Adipose tissue (tissue), 3 donors: ENCODE results near the gene P2RX1. TPM values are rescaled to one million over a fixed set of nuclear protein-coding genes. Genes with fewer than 3 reads are reported as not detected.
"Not testable (repeated sequence)": the region's sequence is repeated elsewhere in the genome, so short reads cannot be mapped to it uniquely, and the experiment has no call there.

Source experiments
- H3K27ac ChIP-seq: one replicate; pipeline ENCODE4 v1.5.1; 2013; ENCODE audit warnings: low read depth, low read length
- WGBS, 3 donors: extraction: QIAGEN DNeasy Blood & Tissue Kit; methylation state at CpG; one replicate each; pipeline ENCODE4 v1.1.7; 2013; 5-methylcytosine and 5-hydroxymethylcytosine counted together
- polyA plus RNA-seq, 3 donors: library from polyadenylated mRNA; stranded (reverse); fragments of 200-250 nt; gene quantifications; one replicate each; pipeline ENCODE4 v1.2.3, GENCODE V29; 2013
- donor health status: healthy with polysubstance abuse.
- donor health status: Bipolar disorder and iron deficiency.
- donor health status: healthy.

P2RX1 gene
- polyA plus RNA-seq, 3 donors: 0.34 to 18.9 (median 3.3) TPM

- 80 to 95% (median 91%) methylated on average over 7 of the region's 7 CpGs for WGBS, 3 donors
- H3K27ac ChIP-seq: no peak overlapping the region
Observed at GRCh38 chr17:3880983-3881382, 35.3 kb downstream of the P2RX1 start.

GRCh38 chr17:3879591-3880417 lies 36.5 kb downstream of the P2RX1 start:
- no peak overlapping the region for H3K27ac ChIP-seq
- WGBS, 3 donors: 49 to 78% (median 76%) methylated on average over 25 of the region's 25 CpGs

- 64 to 71% (median 67%) methylated on average over 5 of the region's 5 CpGs for WGBS, 3 donors
- no peak overlapping the region for H3K27ac ChIP-seq
Observed at GRCh38 chr17:3879186-3879585, 37.1 kb downstream of the P2RX1 start.

GRCh38 chr17:3877220-3877619 lies 39.0 kb downstream of the P2RX1 start:
- H3K27ac ChIP-seq: no peak overlapping the region
- WGBS, 3 donors: 78 to 84% (median 79%) methylated on average over 8 of the region's 8 CpGs

- 93 to 99% (median 94%) methylated on average over 7 of the region's 7 CpGs for WGBS, 3 donors
- H3K27ac ChIP-seq: no peak overlapping the region
Observed at GRCh38 chr17:3875317-3875716, 40.9 kb downstream of the P2RX1 start.

- H3K27ac ChIP-seq: no peak overlapping the region
- WGBS, 3 donors: 95 to 97% (median 97%) methylated on average over 10 of the region's 10 CpGs
Observed at GRCh38 chr17:3873862-3874261, 42.4 kb downstream of the P2RX1 start.

GRCh38 chr17:3870871-3871306 lies 45.4 kb downstream of the P2RX1 start:
- WGBS, 3 donors: 30 to 64% (median 44%) methylated on average over 11 of the region's 11 CpGs
- H3K27ac ChIP-seq: no peak overlapping the region

GRCh38 chr17:3867606-3868005 lies 48.7 kb downstream of the P2RX1 start:
- 76 to 88% (median 86%) methylated on average over 11 of the region's 11 CpGs for WGBS, 3 donors

GRCh38 chr17:3867106-3867505 lies 49.2 kb downstream of the P2RX1 start:
- H3K27ac ChIP-seq: no peak overlapping the region
- WGBS, 3 donors: 79 to 89% (median 84%) methylated on average over 17 of the region's 17 CpGs

More at GRCh38 chr17:3867606-3868005, 48.7 kb downstream of the P2RX1 start:
- H3K27ac ChIP-seq: no peak overlapping the region

GRCh38 chr17:3866276-3866675 lies 50.0 kb downstream of the P2RX1 start:
- H3K27ac ChIP-seq: no peak overlapping the region
- 90 to 96% (median 94%) methylated on average over 20 to 21 of the region's 21 CpGs for WGBS, 3 donors

- 70 to 81% (median 78%) methylated on average over 8 of the region's 8 CpGs for WGBS, 3 donors
- no peak overlapping the region for H3K27ac ChIP-seq
Observed at GRCh38 chr17:3865176-3865575, 51.1 kb downstream of the P2RX1 start.

GRCh38 chr17:3864534-3864933 lies 51.7 kb downstream of the P2RX1 start:
- WGBS, 3 donors: 88 to 90% (median 89%) methylated on average over 10 of the region's 10 CpGs
- H3K27ac ChIP-seq: no peak overlapping the region

- 84 to 87% (median 86%) methylated on average over 26 to 28 of the region's 28 CpGs for WGBS, 3 donors
- H3K27ac ChIP-seq: no peak overlapping the region
Observed at GRCh38 chr17:3861761-3862681, 54.2 kb downstream of the P2RX1 start.

GRCh38 chr17:3860939-3861700 lies 55.1 kb downstream of the P2RX1 start:
- no peak overlapping the region for H3K27ac ChIP-seq
- WGBS, 3 donors: 92 to 93% (median 93%) methylated on average over 30 of the region's 30 CpGs

- 71 to 86% (median 81%) methylated on average over 8 to 9 of the region's 9 CpGs for WGBS, 3 donors
- H3K27ac ChIP-seq: no peak overlapping the region
Observed at GRCh38 chr17:3859940-3860339, 56.3 kb downstream of the P2RX1 start.

GRCh38 chr17:3857261-3858105 lies 58.8 kb downstream of the P2RX1 start:
- H3K27ac ChIP-seq: no peak overlapping the region
- WGBS, 3 donors: 62 to 85% (median 81%) methylated on average over 16 of the region's 16 CpGs

- not testable (repeated sequence) for H3K27ac ChIP-seq
- WGBS, 3 donors: 88 to 93% (median 91%) methylated on average over 7 to 24 of the region's 36 CpGs
Observed at GRCh38 chr17:3854204-3854603, 62.1 kb downstream of the P2RX1 start.

- 76 to 81% (median 79%) methylated on average over 10 of the region's 10 CpGs for WGBS, 3 donors
Observed at GRCh38 chr17:3852561-3852960, 63.7 kb downstream of the P2RX1 start.

More at GRCh38 chr17:3852561-3852960, 63.7 kb downstream of the P2RX1 start:
- no peak overlapping the region for H3K27ac ChIP-seq
